Osteoblast (primary cell): ENCODE measurements around the gene AP1S2. TPM values are rescaled to one million over a fixed set of nuclear protein-coding genes. Genes with fewer than 3 reads are reported as not detected.
"Not testable (repeated sequence)": the region's sequence is repeated elsewhere in the genome, so short reads cannot be mapped to it uniquely, and the experiment has no call there.

ENCODE experiments used
- DNase-seq: peaks from one replicate; pipeline ENCODE4 v3.0.0; 2011; ENCODE audit warnings: low spot score, mixed read lengths; ENCODE audit not compliant: insufficient read length; ENCODE audit errors: missing footprints
- H2AFZ ChIP-seq: 2 replicates; pipeline ENCODE4 v1.6.0; 2011; ENCODE audit warnings: mild to moderate bottlenecking, low read length
- H3K27ac ChIP-seq: 2 replicates; pipeline ENCODE4 v1.5.1; 2011; ENCODE audit warnings: mild to moderate bottlenecking, low read depth, low read length, moderate library complexity
- H3K27me3 ChIP-seq: 2 replicates; pipeline ENCODE4 v1.6.0; 2012; ENCODE audit warnings: mild to moderate bottlenecking, control low read depth, inconsistent platforms, low read length, moderate library complexity; ENCODE audit not compliant: insufficient read depth
- H3K36me3 ChIP-seq: 2 replicates; pipeline ENCODE4 v1.5.1; 2011; ENCODE audit warnings: mild to moderate bottlenecking, low read length, control low read depth, moderate library complexity; ENCODE audit not compliant: insufficient read depth
- H3K4me1 ChIP-seq: 2 replicates; pipeline ENCODE4 v1.5.1; 2011; ENCODE audit warnings: mild to moderate bottlenecking, low read length, control low read depth, moderate library complexity; ENCODE audit not compliant: insufficient read depth
- H3K4me2 ChIP-seq: 2 replicates; pipeline ENCODE4 v1.6.0; 2011; ENCODE audit warnings: mild to moderate bottlenecking, low read length; ENCODE audit not compliant: insufficient read depth
- H3K4me3 ChIP-seq: fragments of 200-600 bp; sonication (generic); 3 replicates; pipeline ENCODE4 v1.5.1; 2012; ENCODE audit warnings: mild to moderate bottlenecking, low read length, inconsistent platforms; ENCODE audit not compliant: insufficient read depth
- H3K79me2 ChIP-seq: 2 replicates; pipeline ENCODE4 v1.6.0; 2012; ENCODE audit warnings: mild to moderate bottlenecking, low read length, control low read depth, inconsistent platforms; ENCODE audit not compliant: insufficient read depth
- H3K9me3 ChIP-seq: 2 replicates; pipeline ENCODE4 v1.5.1; 2011; ENCODE audit warnings: low read depth, low read length, control low read depth
- H4K20me1 ChIP-seq: 2 replicates; pipeline ENCODE4 v1.6.0; 2012; ENCODE audit warnings: mild to moderate bottlenecking, low read length, control low read depth; ENCODE audit not compliant: insufficient read depth
- total RNA-seq: library from RNA; depleted of rRNA; stranded (reverse); fragments of >200 nt; gene quantifications from 2 replicates; pipeline ENCODE4 v1.2.3, GENCODE V29; 2012
- TF ChIP-seq, protein P1 (sequence below): IDR thresholded peaks from 2 replicates; pipeline ENCODE4 v1.5.1; 2011; ENCODE audit warnings: mild to moderate bottlenecking, low read depth, low read length, moderate library complexity; ENCODE audit errors: extremely low read depth

AP1S2 gene
- total RNA-seq, 1 donor, result 14.8 TPM

DNA sequence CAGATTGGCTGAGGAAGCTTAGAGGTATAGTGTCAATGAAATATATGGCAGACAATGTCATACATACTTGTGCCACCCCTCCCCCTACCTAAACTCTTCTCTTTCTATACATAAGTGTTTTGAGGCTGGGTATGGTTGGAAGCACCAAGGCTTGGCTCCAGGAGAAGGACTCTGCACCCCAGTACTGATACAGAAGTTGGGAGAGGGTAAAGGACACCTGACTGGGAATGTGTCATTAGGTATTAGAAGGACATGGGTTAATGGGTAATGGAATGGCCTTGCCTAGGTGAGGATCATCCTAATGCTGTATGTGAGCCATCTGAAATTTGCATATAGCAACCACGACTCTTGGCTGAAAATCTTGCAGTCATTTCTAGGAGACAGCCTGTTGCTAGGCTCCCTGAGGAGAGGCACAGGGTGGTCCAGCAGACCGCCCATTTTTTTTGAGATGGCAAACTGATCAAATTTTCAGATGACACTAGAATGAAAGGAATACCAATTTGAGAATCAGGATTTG lies 26.8 kb upstream of the AP1S2 start:
- Histone ChIP-seq H3K4me1 (peaks cover 4% of the 10 kb centered on the region), H2AFZ (no peak overlapping the region), H3K36me3 (no peaks in the 10 kb centered on the region), H3K9me3 (no peaks in the 10 kb centered on the region), H3K79me2 (no peaks in the 10 kb centered on the region), H3K4me2 (no peak overlapping the region), H4K20me1 (no peaks in the 10 kb centered on the region), H3K27ac (no peak overlapping the region), H3K27me3 (no peaks in the 10 kb centered on the region), H3K4me3 (no peak overlapping the region)
- no peak for DNase-seq
- TF ChIP-seq, protein P1, sequence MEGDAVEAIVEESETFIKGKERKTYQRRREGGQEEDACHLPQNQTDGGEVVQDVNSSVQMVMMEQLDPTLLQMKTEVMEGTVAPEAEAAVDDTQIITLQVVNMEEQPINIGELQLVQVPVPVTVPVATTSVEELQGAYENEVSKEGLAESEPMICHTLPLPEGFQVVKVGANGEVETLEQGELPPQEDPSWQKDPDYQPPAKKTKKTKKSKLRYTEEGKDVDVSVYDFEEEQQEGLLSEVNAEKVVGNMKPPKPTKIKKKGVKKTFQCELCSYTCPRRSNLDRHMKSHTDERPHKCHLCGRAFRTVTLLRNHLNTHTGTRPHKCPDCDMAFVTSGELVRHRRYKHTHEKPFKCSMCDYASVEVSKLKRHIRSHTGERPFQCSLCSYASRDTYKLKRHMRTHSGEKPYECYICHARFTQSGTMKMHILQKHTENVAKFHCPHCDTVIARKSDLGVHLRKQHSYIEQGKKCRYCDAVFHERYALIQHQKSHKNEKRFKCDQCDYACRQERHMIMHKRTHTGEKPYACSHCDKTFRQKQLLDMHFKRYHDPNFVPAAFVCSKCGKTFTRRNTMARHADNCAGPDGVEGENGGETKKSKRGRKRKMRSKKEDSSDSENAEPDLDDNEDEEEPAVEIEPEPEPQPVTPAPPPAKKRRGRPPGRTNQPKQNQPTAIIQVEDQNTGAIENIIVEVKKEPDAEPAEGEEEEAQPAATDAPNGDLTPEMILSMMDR, result no peak

DNA sequence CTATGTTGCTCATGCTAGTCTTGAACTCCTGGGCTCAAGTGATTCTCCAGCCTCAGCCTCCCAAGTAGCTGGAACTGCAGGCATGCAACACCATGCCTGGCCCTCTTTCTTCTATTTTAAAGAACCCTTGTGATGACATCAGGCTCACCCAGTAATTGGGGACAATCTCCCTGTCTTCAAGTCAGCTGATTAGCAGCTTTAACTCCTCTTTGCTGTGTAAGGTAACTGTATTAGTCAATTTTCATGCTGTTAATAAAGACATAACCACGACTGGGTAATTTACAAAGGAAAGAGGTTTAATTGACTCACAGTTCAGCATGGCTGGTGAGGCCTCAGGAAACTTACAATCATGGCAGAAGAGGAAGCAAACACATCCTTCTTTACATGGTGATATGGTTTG lies 23.3 kb upstream of the AP1S2 start:
- H4K20me1 ChIP-seq, H2AFZ ChIP-seq, H3K9me3 ChIP-seq, H3K27ac ChIP-seq, H3K27me3 ChIP-seq, H3K79me2 ChIP-seq, H3K4me3 ChIP-seq, DNase-seq, H3K36me3 ChIP-seq, H3K4me1 ChIP-seq, H3K4me2 ChIP-seq: not testable (repeated sequence)

DNA sequence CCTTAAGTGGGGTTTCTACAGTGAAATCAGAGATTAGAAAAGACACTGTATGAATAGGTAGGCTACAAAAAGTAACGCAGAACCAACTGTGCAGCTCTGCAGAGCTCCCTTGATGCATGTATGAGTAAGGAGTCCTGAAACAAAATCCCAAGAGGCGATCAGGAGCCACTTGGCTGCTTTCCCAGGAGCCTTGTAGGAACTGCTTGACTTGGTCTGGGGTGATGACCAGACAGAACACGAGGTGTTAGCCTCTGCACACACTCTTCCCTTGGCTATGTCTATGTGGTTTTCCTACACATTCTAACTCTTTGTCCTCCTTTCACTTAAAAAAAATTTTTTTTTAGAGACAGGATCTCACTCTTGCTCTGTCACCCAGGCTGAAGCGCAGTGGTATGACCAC lies 22.8 kb upstream of the AP1S2 start:
- H3K27ac ChIP-seq, result no peak overlapping the region
- H3K4me2 ChIP-seq, result no peak overlapping the region
- H3K4me1 ChIP-seq, result peaks cover 4% of the 10 kb centered on the region
- H3K79me2 ChIP-seq, result no peaks in the 10 kb centered on the region
- no peaks in the 10 kb centered on the region for H4K20me1 ChIP-seq
- H3K9me3 ChIP-seq, result no peaks in the 10 kb centered on the region
- no peak overlapping the region for H2AFZ ChIP-seq
- peaks cover 10% of the 10 kb centered on the region for H3K27me3 ChIP-seq
- TF ChIP-seq, protein P1, result no peak
- H3K36me3 ChIP-seq, result no peaks in the 10 kb centered on the region
- no peak overlapping the region for H3K4me3 ChIP-seq
- DNase-seq, result no peak

DNA sequence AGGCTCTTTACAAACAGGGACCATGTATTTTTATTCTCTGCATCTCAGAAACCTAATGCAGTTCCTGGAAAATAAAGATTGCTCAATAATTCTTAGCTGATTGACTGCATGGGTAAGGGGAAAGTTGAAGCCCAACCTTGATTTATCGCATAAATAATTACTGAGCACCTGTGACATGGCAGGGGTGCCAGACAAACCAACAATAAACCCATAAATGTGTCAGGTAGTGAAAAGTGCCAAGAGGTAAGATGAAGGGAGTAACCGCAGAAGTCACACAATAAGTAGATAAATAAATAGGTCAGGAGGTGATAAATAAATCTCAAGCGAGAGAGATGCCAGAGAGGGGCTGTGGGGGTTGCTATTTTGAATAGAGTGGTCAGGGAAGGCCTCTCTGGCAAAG lies 20.1 kb upstream of the AP1S2 start:
- TF ChIP-seq, protein P1, result no peak
- peaks cover 4% of the 10 kb centered on the region for H3K4me1 ChIP-seq
- H3K79me2 ChIP-seq, result no peaks in the 10 kb centered on the region
- H3K27ac ChIP-seq, result no peak overlapping the region
- no peaks in the 10 kb centered on the region for H3K36me3 ChIP-seq
- H2AFZ ChIP-seq, result no peak overlapping the region
- no peak overlapping the region for H3K4me2 ChIP-seq
- no peaks in the 10 kb centered on the region for H3K9me3 ChIP-seq
- peak; percentile 25 for DNase-seq
- no peak overlapping the region for H3K4me3 ChIP-seq
- H3K27me3 ChIP-seq, result peaks cover 25% of the 10 kb centered on the region
- no peaks in the 10 kb centered on the region for H4K20me1 ChIP-seq
